Omental fat pad (tissue), 4 donors: ENCODE data around the gene SPECC1. TPM values are rescaled to one million over a fixed set of nuclear protein-coding genes. Genes with fewer than 3 reads are reported as not detected.
A peak's percentile ranks its signal among the peaks of the same experiment; 100 is the strongest.
"Not testable (repeated sequence)": the region's sequence is repeated elsewhere in the genome, so short reads cannot be mapped to it uniquely, and the experiment has no call there.

ENCODE experiments used
- ATAC-seq: fragments of 150-250 bp; one replicate; pipeline ENCODE4 v1.9.1; 2016; ENCODE audit warnings: mild to moderate bottlenecking, moderate library complexity; ENCODE audit not compliant: low FRiP score
- DNase-seq: peaks from one replicate; pipeline ENCODE4 v3.0.0-alpha.2; 2019; ENCODE audit warnings: low spot score
- total RNA-seq, 4 donors: library from RNA; depleted of rRNA; stranded (reverse); fragments of >200 nt; gene quantifications; one replicate each; pipeline ENCODE4 v1.1.0, GENCODE V29; 2016
- TF ChIP-seq, protein P1 (sequence below), 3 donors: fragments of 450-650 bp; IDR thresholded peaks; one replicate each; pipeline ENCODE4 v1.5.1; 2016 to 2017; ENCODE audit warnings: antibody characterized with exemption in 3 of 3, mild to moderate bottlenecking in 3 of 3, moderate library complexity in 2 of 3

SPECC1 gene
- total RNA-seq, 4 donors from 2014 or later: 34.2 to 114 (median 53.1) TPM

DNA sequence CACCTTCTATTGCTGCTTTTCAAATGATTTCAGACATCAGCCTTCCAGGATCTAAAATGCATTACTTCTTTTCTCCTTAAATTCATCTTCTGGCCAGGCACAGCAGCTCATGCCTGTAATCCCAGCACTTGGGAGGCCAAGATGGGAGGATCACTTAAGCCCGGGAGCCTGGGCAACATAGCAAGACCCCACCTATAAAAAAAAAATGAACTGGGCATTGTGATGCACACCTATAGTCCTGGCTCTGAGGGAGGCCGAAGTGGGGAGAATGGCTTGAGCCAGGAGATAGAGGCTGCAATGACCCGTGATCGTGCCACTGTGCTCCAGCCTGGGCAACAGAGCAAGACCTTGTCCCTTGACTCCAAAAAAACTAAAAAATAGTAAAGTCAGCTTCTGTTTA is 208.5 kb downstream of the SPECC1 start:
- ATAC-seq: no peak
- DNase-seq: no peak
- TF ChIP-seq, protein P1, sequence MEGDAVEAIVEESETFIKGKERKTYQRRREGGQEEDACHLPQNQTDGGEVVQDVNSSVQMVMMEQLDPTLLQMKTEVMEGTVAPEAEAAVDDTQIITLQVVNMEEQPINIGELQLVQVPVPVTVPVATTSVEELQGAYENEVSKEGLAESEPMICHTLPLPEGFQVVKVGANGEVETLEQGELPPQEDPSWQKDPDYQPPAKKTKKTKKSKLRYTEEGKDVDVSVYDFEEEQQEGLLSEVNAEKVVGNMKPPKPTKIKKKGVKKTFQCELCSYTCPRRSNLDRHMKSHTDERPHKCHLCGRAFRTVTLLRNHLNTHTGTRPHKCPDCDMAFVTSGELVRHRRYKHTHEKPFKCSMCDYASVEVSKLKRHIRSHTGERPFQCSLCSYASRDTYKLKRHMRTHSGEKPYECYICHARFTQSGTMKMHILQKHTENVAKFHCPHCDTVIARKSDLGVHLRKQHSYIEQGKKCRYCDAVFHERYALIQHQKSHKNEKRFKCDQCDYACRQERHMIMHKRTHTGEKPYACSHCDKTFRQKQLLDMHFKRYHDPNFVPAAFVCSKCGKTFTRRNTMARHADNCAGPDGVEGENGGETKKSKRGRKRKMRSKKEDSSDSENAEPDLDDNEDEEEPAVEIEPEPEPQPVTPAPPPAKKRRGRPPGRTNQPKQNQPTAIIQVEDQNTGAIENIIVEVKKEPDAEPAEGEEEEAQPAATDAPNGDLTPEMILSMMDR (IDR thresholded peaks at IDR 0.05): no peak

DNA sequence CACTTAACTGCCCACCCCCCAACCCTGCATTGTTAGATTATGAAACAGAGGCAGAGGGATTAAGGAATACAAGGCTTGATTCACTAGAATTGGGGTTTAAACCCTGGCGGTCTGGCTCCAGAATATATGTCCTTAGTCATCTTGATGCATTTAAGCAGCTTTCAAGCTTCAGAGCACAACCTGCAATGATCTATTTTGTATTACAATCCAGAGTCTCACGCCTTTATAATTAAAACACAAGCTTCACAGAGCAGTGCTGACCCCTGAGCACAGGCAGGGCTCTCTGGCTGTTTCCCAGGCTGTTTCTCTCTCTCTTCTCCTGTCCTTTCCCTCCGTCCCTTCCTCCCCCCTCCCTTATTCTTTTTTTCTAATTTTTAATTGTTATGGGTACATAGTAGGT is 209.1 kb downstream of the SPECC1 start:
- TF ChIP-seq, protein P1 (IDR thresholded peaks at IDR 0.05): no peak
- ATAC-seq (no peak), DNase-seq (no peak)

DNA sequence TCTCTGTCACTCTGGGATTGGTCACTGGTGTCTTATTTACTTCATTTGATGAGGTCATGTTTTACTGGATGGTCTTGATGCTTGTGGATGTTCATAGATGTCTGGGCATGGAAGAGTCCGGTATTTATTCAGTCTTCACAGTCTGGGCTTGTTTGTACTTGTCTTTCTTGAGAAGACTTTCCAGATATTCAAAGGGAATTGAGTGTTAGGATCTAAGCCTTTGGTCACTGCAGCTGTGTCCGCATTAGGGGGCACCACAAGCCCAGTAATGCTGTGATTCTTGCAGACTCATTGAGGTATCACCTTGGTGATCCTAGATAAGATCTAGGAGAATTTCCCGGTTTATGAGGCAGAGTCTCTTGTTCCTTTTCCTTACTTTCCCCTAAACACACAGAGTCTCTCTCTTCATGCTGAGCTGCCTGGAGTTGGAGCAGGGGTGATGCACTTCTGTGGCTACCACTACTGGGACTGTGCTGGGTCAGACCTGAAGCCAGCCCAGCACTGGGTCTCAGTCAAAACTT is 214.7 kb downstream of the SPECC1 start:
- ATAC-seq (no peak), DNase-seq (no peak)
- TF ChIP-seq, protein P1 (IDR thresholded peaks at IDR 0.05): no peak

DNA sequence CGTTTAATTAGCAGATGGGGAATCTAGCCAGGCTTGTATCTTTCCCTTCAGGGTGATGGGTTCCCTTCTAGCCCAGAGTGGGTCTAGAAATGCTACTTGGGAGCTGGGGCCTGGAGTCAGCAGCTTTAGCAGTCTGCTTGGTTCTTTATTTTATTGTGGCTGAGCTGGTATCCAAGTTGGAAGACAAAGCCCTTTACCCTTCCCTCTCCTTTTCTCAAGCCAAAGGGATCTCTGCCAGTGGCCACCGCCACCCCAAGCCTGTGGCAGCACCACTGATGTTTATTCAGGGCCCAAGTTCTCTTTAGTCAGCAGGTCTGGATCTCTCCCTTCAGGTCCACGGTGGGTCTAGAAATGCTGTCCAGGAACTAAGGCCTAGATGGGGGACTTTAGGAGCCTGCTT is 215.2 kb downstream of the SPECC1 start:
- TF ChIP-seq, protein P1 (IDR thresholded peaks at IDR 0.05): no peak
- no peak for DNase-seq
- ATAC-seq: no peak

DNA sequence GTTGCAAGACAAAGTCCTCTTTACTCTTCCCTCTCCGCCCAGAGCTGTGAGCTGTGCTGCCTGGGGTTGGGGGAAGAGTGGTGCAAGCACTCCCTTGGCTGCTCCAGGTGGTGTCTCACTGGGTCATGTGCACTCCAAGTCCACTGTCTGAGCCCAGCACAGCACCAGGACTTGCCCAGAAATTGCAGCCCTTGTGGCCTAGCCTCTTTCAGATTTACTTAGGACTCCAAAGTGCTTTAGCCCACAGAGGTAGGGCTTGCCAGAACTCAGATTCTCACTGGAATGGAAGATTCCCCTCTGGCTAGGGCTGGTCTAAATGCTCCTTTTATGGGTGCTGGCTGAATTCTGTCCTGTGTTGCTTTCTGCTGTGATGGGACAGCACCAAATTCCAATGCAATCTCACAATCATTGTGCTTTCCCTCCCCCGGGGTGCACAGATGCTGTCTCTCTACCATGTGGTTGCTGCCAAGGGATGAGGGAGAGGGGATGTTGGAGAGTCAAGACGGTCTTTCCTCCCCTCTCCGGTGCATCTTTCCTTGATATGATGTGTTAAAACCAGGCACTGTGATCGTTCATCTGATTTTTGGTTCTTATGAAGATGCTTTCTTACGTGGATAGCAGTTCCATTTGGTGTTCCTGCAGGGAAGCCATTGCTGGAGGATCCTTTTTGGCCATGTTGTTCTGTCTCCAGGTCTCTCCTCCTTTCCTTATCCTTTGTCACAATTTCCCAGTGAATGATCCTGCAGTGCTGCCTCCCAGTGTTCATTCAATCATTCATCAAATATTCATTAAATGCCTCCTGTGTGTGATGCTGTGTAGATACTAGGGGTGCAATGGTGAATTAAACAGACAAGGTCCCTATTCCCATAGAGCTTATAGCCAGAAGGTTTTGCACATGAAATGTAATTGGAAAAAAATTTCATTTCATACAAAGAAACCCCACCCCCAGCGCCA is 216.3 kb downstream of the SPECC1 start:
- ATAC-seq: no peak
- DNase-seq: no peak
- TF ChIP-seq, protein P1 (IDR thresholded peaks at IDR 0.05): no peak

DNA sequence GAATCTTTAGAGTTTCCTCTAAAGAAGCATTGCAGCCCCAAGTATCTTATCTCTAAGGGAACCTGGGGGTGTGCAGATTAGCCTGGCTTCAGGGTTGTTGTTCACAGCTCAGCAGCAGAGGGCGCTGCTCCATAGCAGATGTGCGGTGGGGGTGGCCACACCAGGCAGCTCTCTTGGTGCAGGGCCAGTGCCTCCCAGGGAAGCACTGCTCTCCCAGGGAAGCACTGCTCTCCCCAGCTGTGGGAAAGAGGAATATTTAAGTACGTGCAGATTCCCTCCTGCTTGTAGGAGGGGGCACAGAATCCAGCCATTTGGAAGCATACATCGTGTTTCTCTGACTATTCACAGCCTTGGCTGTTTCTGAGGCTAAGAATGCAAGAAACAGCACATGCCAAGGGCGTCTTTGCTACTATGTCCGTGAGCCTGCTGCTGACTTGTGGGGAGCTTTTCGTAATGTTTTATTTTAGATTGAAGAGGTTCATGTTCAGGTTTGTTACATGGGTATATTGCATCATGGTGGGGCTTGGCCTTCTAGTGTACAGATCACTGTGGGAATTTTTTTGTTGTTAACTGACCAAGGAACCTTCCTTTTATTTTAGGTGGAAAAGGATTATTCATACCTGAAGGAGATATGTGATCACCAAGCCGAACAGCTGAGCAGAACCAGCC is 217.8 kb downstream of the SPECC1 start:
- ATAC-seq (peak; percentile 94), DNase-seq (peak; percentile 67)
- TF ChIP-seq, protein P1 (IDR thresholded peaks at IDR 0.05): peak in 1 of 3 donors; percentile 59

DNA sequence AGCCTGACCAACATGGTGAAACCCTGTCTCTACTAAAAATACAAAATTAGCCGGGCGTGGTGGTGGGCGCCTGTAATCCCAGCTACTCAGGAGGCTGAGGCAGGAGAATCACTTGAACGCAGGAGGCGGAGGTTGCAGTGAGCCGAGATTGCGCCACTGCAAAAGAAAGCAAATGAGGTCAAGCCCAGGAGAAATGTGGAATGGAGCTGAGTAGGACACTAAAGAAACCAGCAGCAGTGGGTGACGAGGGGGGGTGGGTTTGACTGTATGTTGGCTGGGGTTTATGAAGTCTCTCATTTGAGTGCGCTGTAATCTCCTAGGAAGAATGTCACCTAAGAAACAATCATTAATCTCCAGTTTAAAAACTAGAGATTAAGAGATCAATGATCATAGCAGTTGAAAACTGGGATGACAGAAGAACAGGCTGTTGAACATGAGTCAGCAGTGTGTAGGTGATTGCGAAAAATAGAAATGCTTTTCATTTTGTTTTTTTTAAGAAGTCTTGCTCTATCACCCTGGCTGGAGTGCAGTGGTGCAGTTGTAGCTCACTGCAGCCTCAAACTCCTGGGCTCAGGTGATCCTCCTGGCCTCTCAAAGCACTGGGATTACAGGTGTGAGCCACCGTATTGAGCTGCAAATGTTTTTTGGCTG is 218.7 kb downstream of the SPECC1 start:
- not testable (repeated sequence) for DNase-seq, ATAC-seq
